Astrocyte (in vitro differentiated cells and primary cell): ENCODE data around the gene ZNF133. TPM values are rescaled to one million over a fixed set of nuclear protein-coding genes. Genes with fewer than 3 reads are reported as not detected.

Source experiments
- DNase-seq: peaks from one replicate; pipeline ENCODE4 v3.0.0-alpha.2; 2010; ENCODE audit warnings: low read depth
- FAIRE-seq: peaks from 2 replicates; lab custom pipeline; 2011; peaks lifted over from hg19 to GRCh38; lab: Jason Lieb, UNC
- H2AFZ ChIP-seq: 2 replicates; pipeline ENCODE4 v1.6.0; 2012; ENCODE audit warnings: low read depth, low read length, inconsistent platforms
- H3K27ac ChIP-seq: 2 replicates; pipeline ENCODE4 v1.5.1; 2011; ENCODE audit warnings: low read depth, low read length, inconsistent platforms
- H3K27me3 ChIP-seq: 2 replicates; pipeline ENCODE4 v1.6.0; 2011; ENCODE audit warnings: low read length, inconsistent platforms; ENCODE audit not compliant: insufficient read depth
- H3K36me3 ChIP-seq: 2 replicates; pipeline ENCODE4 v1.5.1; 2011; ENCODE audit warnings: low read length, inconsistent platforms; ENCODE audit not compliant: insufficient read depth
- H3K4me1 ChIP-seq: 2 replicates; pipeline ENCODE4 v1.5.1; 2011; ENCODE audit warnings: low read length, inconsistent platforms; ENCODE audit not compliant: insufficient read depth
- H3K4me2 ChIP-seq: 2 replicates; pipeline ENCODE4 v1.6.0; 2012; ENCODE audit warnings: low read length, inconsistent platforms
- H3K4me3 ChIP-seq: 2 replicates; pipeline ENCODE4 v1.5.1; 2011; ENCODE audit warnings: low read depth, mild to moderate bottlenecking, low read length, inconsistent platforms; ENCODE audit not compliant: insufficient read depth
- H3K79me2 ChIP-seq: 2 replicates; pipeline ENCODE4 v1.6.0; 2012; ENCODE audit warnings: mild to moderate bottlenecking, low read length, inconsistent platforms; ENCODE audit not compliant: insufficient read depth
- H3K9ac ChIP-seq: 2 replicates; pipeline ENCODE4 v1.6.0; 2012; ENCODE audit warnings: mild to moderate bottlenecking, low read length, inconsistent platforms
- H3K9me3 ChIP-seq: 2 replicates; pipeline ENCODE4 v1.5.1; 2012; ENCODE audit warnings: low read depth, mild to moderate bottlenecking, low read length, inconsistent platforms; ENCODE audit not compliant: insufficient read depth
- H4K20me1 ChIP-seq: 2 replicates; pipeline ENCODE4 v1.6.0; 2012; ENCODE audit warnings: low read length, inconsistent platforms; ENCODE audit not compliant: insufficient read depth
- H3K27ac Mint-ChIP-seq: one replicate; pipeline ENCODE4 v1.8.0; 2021; ENCODE audit warnings: mild to moderate bottlenecking, mixed read lengths; ENCODE audit not compliant: unreplicated experiment
- H3K27me3 Mint-ChIP-seq: one replicate; pipeline ENCODE4 v1.8.0; 2021; ENCODE audit warnings: low read depth, mixed read lengths; ENCODE audit not compliant: unreplicated experiment
- H3K36me3 Mint-ChIP-seq: one replicate; pipeline ENCODE4 v1.8.0; 2021; ENCODE audit warnings: low read depth, mixed read lengths; ENCODE audit not compliant: unreplicated experiment
- H3K4me1 Mint-ChIP-seq: one replicate; pipeline ENCODE4 v1.8.0; 2021; ENCODE audit warnings: low read depth, mixed read lengths; ENCODE audit not compliant: unreplicated experiment
- H3K4me3 Mint-ChIP-seq: one replicate; pipeline ENCODE4 v1.8.0; 2021; ENCODE audit warnings: mild to moderate bottlenecking, moderate library complexity, mixed read lengths; ENCODE audit not compliant: unreplicated experiment
- H3K9me3 Mint-ChIP-seq: one replicate; pipeline ENCODE4 v1.8.0; 2021; ENCODE audit warnings: mild to moderate bottlenecking, mixed read lengths; ENCODE audit not compliant: unreplicated experiment
- EZH2 ChIP-seq: IDR thresholded peaks from 2 replicates; pipeline ENCODE4 v1.6.1; 2012; ENCODE audit warnings: mild to moderate bottlenecking, low read length, inconsistent platforms; ENCODE audit not compliant: insufficient read depth
- total RNA-seq: library from RNA; stranded (reverse); gene quantifications from 2 replicates; pipeline ENCODE4 v1.2.1, GENCODE V29; 2021
- TF ChIP-seq, protein P1 (sequence below): IDR thresholded peaks from 2 replicates; pipeline ENCODE4 v1.5.1; 2011; ENCODE audit warnings: low read depth, mild to moderate bottlenecking, inconsistent platforms, low read length, moderate library complexity; ENCODE audit not compliant: insufficient read depth

The ZNF133 gene
- total RNA-seq, 1 donor from 2014 or later, result 12.5 TPM

DNA sequence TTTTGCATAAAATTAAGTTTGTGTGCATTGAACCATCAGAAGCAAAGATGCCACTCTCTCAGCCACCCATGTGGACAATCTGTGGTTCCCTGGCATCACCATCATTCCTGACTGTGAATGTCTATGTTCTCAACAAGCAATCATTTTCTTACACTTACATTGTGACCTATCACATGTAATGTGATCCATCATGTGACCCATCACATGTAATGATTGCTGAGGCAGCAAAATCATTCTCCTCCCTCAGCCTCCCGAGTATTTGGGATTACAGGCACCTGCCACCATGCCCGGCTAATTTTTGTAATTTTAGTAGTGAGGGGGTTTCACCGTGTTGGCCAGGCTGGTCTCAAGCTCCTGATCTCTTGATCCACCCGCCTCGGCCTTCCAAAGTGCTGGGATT, 22.0 kb upstream of the ZNF133 start:
- Histone ChIP-seq H3K9ac (no peak overlapping the region), H2AFZ (no peak overlapping the region), H3K27me3 (no peaks in the 10 kb centered on the region), H3K9me3 (no peaks in the 10 kb centered on the region), H3K4me1 (no peaks in the 10 kb centered on the region), H4K20me1 (no peaks in the 10 kb centered on the region), H3K4me3 (no peak overlapping the region), H3K79me2 (no peaks in the 10 kb centered on the region), H3K27ac (no peak overlapping the region), H3K4me2 (no peak overlapping the region), H3K36me3 (no peaks in the 10 kb centered on the region)
- Mint-ChIP-seq H3K4me3 (no peak overlapping the region), H3K9me3 (no peaks in the 10 kb centered on the region), H3K36me3 (no peaks in the 10 kb centered on the region), H3K4me1 (peaks cover 2% of the 10 kb centered on the region), H3K27me3 (peaks cover 3% of the 10 kb centered on the region), H3K27ac (no peak overlapping the region)
- DNase-seq (no peak), FAIRE-seq (no peak)
- no peak for TF ChIP-seq EZH2
- TF ChIP-seq, protein P1, sequence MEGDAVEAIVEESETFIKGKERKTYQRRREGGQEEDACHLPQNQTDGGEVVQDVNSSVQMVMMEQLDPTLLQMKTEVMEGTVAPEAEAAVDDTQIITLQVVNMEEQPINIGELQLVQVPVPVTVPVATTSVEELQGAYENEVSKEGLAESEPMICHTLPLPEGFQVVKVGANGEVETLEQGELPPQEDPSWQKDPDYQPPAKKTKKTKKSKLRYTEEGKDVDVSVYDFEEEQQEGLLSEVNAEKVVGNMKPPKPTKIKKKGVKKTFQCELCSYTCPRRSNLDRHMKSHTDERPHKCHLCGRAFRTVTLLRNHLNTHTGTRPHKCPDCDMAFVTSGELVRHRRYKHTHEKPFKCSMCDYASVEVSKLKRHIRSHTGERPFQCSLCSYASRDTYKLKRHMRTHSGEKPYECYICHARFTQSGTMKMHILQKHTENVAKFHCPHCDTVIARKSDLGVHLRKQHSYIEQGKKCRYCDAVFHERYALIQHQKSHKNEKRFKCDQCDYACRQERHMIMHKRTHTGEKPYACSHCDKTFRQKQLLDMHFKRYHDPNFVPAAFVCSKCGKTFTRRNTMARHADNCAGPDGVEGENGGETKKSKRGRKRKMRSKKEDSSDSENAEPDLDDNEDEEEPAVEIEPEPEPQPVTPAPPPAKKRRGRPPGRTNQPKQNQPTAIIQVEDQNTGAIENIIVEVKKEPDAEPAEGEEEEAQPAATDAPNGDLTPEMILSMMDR, result no peak

- no peaks in the 10 kb centered on the region for H4K20me1 ChIP-seq
- no peaks in the 10 kb centered on the region for H3K4me1 ChIP-seq
- no peaks in the 10 kb centered on the region for H3K36me3 ChIP-seq
- no peak overlapping the region for H3K27ac Mint-ChIP-seq
- no peaks in the 10 kb centered on the region for H3K9me3 ChIP-seq
- no peak for TF ChIP-seq EZH2
- TF ChIP-seq, protein P1, result no peak
- H2AFZ ChIP-seq, result no peak overlapping the region
- no peak overlapping the region for H3K4me3 ChIP-seq
- H3K9me3 Mint-ChIP-seq, result no peaks in the 10 kb centered on the region
- H3K36me3 Mint-ChIP-seq, result no peaks in the 10 kb centered on the region
- H3K27ac ChIP-seq, result no peak overlapping the region
- H3K4me2 ChIP-seq, result no peak overlapping the region
- FAIRE-seq (no peak), DNase-seq (no peak)
- peaks cover 2% of the 10 kb centered on the region for H3K4me1 Mint-ChIP-seq
- H3K27me3 ChIP-seq, result no peaks in the 10 kb centered on the region
- H3K9ac ChIP-seq, result no peak overlapping the region
- H3K79me2 ChIP-seq, result no peaks in the 10 kb centered on the region
- no peak overlapping the region for H3K4me3 Mint-ChIP-seq
- peaks cover 6% of the 10 kb centered on the region for H3K27me3 Mint-ChIP-seq
These were observed 20.5 kb upstream of the ZNF133 start for GRCh38 chr20:18267815-18268214.

GRCh38 chr20:18271160-18271559, 17.2 kb upstream of the ZNF133 start:
- H3K9me3 Mint-ChIP-seq, result peaks cover 3% of the 10 kb centered on the region
- H3K27ac ChIP-seq, result no peak overlapping the region
- FAIRE-seq, result no peak
- H2AFZ ChIP-seq, result no peak overlapping the region
- H3K9me3 ChIP-seq, result no peaks in the 10 kb centered on the region
- H3K27me3 ChIP-seq, result peaks cover 4% of the 10 kb centered on the region
- TF ChIP-seq, protein P1, result no peak
- no peak for TF ChIP-seq EZH2
- H3K4me3 Mint-ChIP-seq, result no peak overlapping the region
- H3K4me3 ChIP-seq, result no peak overlapping the region
- H3K79me2 ChIP-seq, result no peaks in the 10 kb centered on the region
- H4K20me1 ChIP-seq, result no peaks in the 10 kb centered on the region
- H3K36me3 Mint-ChIP-seq, result no peaks in the 10 kb centered on the region
- no peaks in the 10 kb centered on the region for H3K36me3 ChIP-seq
- H3K27ac Mint-ChIP-seq, result no peak overlapping the region
- no peaks in the 10 kb centered on the region for H3K4me1 ChIP-seq
- no peak overlapping the region for H3K9ac ChIP-seq
- H3K4me2 ChIP-seq, result no peak overlapping the region
- H3K4me1 Mint-ChIP-seq, result no peaks in the 10 kb centered on the region
- no peak for DNase-seq
- peaks cover 15% of the 10 kb centered on the region for H3K27me3 Mint-ChIP-seq
